Activated naive CD4-positive, alpha-beta T cell treated with anti-CD3 and anti-CD28 coated beads, Interleukin-2, amount 10 ng/mL, durations not matched to agents 7 days and 5 days (primary cell): Measurements from ENCODE around the gene SPEF1.

Experiments used
- CTCF ChIA-PET: fragments of 350-600 bp; sonication (Branson Sonifier 250); formaldehyde crosslinking; loops from one replicate; lab custom pipeline; 2021; ENCODE audit warnings: antibody characterized with exemption; lab: Charles Lee
- DNase-seq: peaks from one replicate; pipeline ENCODE4 v3.0.0-alpha.2; 2020
- H3K27ac Mint-ChIP-seq: one replicate; pipeline ENCODE4 v1.8.0; 2021; ENCODE audit warnings: mild to moderate bottlenecking, moderate library complexity, mixed read lengths
- H3K27me3 Mint-ChIP-seq: one replicate; pipeline ENCODE4 v1.8.0; 2021; ENCODE audit warnings: mild to moderate bottlenecking, mixed read lengths
- H3K36me3 Mint-ChIP-seq: one replicate; pipeline ENCODE4 v1.8.0; 2021; ENCODE audit warnings: mixed read lengths
- H3K4me1 Mint-ChIP-seq: one replicate; pipeline ENCODE4 v1.8.0; 2021; ENCODE audit warnings: mixed read lengths
- H3K4me3 Mint-ChIP-seq: one replicate; pipeline ENCODE4 v1.8.0; 2021; ENCODE audit warnings: mild to moderate bottlenecking, moderate library complexity, mixed read lengths
- H3K9me3 Mint-ChIP-seq: one replicate; pipeline ENCODE4 v1.8.0; 2021; ENCODE audit warnings: mixed read lengths

SPEF1 gene

DNA sequence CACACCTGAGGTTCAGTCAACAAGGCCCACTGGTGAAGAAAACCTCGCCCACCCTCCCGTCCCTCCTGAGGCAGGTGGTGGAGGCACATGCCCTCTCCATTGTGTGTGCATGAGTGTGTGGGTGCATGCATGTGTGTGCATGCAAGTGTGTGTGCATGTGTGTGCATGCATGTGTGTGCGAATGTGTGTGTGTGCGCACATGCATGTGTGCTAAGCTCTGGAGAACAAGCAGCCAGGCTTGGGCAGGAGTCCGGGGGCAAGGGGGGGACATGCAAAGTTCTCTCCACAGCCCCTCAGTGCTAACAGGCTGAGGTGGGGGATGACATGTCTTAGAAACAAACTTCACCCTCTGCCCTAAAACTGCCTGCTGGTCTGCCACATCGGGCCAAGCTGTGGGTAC is 51.9 kb downstream of the SPEF1 start:
- H3K9me3 Mint-ChIP-seq, result no peaks in the 10 kb centered on the region
- H3K27ac Mint-ChIP-seq, result no peak overlapping the region
- CTCF ChIA-PET, result interaction anchor here (1.2 to 2.1 kb wide), 2 partner anchors 9 to 13 kb away, joined by 5 read pairs; no protein-coding TSS in a partner anchor
- H3K36me3 Mint-ChIP-seq, result no peaks in the 10 kb centered on the region
- no peak for DNase-seq
- H3K4me3 Mint-ChIP-seq, result no peak overlapping the region
- peaks cover 84% of the 10 kb centered on the region for H3K27me3 Mint-ChIP-seq
- peaks cover 5% of the 10 kb centered on the region for H3K4me1 Mint-ChIP-seq

DNA sequence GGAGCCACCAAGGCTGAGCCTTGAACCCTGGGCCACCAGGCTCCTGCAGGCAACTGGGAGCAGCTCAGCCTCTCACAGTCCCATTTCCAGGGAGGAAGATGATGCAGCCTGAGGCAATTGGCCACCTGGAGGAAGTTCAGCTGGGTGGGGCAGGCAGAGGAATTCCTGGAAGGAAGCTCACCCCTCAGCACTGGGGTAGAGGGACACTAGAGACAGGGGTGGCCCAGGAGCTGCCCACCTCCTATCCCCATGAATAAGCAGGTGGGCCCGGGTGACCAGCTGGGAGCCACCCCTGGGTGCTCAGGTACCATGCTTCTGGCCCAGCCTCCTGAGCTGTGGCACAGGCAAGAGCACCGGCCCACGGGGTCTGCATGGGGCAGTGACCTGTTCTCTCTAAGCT is 52.4 kb downstream of the SPEF1 start:
- CTCF ChIA-PET, result interaction anchor here (0.6 to 2.1 kb wide), 2 partner anchors 13 to 800 kb away, joined by 3 to 5 read pairs; no protein-coding TSS in a partner anchor
- H3K27me3 Mint-ChIP-seq, result peaks cover 83% of the 10 kb centered on the region
- H3K4me1 Mint-ChIP-seq, result peaks cover 5% of the 10 kb centered on the region
- H3K36me3 Mint-ChIP-seq, result no peaks in the 10 kb centered on the region
- no peak overlapping the region for H3K4me3 Mint-ChIP-seq
- no peak overlapping the region for H3K27ac Mint-ChIP-seq
- H3K9me3 Mint-ChIP-seq, result no peaks in the 10 kb centered on the region
- DNase-seq, result no peak

DNA sequence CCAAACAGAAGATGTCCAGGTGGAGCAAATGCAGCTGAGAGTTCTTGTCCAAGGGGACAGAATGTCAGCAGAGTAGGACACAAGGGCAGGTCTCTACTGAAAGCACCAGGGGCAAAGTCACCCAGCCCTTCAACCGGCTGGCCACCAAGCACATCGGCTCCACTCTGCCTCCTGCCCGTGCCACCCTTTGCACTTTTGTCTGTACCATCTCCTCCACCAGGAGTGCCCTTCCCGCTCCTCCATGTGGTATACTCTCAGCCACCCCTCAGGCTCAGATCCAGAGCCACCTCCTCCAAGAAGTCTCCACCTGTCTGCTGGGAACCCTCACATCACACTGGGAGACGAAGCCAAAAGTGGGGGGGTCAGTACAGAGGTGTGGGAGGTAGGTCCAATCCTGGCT is 52.9 kb downstream of the SPEF1 start:
- no peak overlapping the region for H3K4me3 Mint-ChIP-seq
- no peak overlapping the region for H3K27ac Mint-ChIP-seq
- no peak for DNase-seq
- peaks cover 80% of the 10 kb centered on the region for H3K27me3 Mint-ChIP-seq
- peaks cover 5% of the 10 kb centered on the region for H3K4me1 Mint-ChIP-seq
- no peaks in the 10 kb centered on the region for H3K9me3 Mint-ChIP-seq
- CTCF ChIA-PET, result interaction anchor here (0.6 to 2.1 kb wide), 2 partner anchors 12 to 800 kb away, joined by 3 to 5 read pairs; no protein-coding TSS in a partner anchor
- no peaks in the 10 kb centered on the region for H3K36me3 Mint-ChIP-seq
